GM18526 (cell line): ENCODE measurements around the gene MAOA.

Experiments
- POLR2A ChIP-seq: IDR thresholded peaks from 3 replicates; pipeline ENCODE4 v1.6.1; 2011; ENCODE audit not compliant: insufficient read length; ENCODE audit errors: extremely low read depth

Gene MAOA

DNA sequence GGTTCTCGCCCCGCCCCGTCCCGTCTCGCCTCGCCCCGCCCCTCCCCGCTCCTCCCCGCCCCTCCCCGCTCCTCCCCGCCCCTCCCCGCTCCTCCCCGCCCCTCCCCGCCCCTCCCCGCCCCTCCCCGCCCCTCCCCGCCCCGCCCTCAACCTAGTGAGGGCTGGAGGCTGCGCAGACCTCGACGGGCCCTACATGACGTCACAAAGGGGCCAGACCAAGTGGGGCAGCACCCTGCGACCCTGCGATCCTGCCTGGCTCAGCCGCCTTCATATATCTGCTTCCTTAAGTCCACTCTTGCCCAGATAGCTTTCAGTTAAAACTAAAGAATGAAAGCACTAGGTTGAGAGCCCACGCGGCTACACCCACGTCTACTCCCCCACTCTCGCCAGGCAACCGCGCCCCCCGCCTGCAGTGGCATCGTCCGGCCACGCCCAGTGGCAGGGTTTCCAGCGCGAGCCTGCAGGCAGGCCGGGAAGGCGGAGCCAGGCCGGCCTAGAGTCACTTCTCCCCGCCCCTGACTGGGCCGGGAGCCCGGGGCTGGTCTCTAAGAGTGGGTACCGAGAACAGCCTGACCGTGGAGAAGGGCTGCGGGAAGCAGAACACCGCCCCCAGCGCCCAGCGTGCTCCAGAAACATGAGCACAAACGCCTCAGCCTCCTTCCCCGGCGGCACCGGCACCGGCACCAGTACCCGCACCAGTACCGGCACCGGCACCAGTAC is 1.5 kb upstream of the MAOA start:
- TF ChIP-seq POLR2A = no peak

- TF ChIP-seq POLR2A = no peak
Observed at GRCh38 chrX:43655151-43656004, 721 bp upstream of the MAOA start.

DNA sequence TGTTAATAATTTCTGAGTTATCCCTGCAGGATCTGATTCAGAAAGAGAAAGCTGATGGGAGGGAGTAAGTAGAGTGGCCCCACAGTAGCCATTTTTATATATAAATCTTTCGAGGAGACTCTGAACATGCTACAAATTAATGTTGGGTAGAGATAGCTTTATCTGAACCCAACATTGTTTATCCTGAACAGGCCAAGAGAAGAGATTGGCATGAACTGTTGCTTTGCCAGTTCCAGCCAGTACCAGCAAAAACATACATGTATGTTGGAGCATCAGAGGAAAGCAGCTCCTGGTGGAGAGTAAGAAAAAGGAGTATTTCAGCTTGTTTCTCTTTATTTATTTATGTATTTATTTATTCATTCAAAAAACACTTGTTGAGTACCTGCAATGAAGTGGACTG is 1.6 kb downstream of the MAOA start:
- no peak for TF ChIP-seq POLR2A

DNA sequence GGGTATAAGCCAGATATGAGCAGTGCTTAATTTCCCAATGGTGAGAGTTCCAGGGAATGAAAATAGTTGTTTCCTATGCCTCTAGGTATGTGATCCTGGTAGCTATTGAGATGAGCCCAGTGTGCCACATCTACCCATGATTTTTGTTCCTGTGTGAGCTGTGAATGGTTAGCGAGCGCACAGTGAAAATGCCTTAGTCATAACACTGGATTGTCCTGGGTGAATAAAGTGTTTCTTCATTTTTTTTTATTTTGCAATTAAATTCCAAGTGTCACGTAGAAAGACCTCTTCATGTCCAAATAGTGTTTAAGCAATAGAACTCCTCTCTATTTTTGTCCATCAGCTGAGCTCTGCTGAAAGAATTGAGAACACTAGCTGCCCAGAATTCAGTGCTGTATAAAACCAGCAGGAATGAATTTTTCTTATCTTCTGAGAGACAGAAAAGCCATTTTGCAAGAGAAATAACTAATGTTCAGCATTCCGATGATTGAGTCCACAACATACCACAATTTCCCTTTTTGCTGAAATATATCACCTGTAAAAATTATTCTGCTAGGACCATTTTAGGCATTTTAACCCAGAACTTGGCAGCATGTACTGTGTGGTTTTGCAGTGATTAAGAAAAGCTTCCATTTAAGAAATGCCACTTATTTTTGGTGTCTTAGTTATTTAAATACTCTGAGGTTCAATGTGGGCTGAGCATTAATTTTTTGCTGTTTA is 5.6 kb downstream of the MAOA start:
- TF ChIP-seq POLR2A = no peak

DNA sequence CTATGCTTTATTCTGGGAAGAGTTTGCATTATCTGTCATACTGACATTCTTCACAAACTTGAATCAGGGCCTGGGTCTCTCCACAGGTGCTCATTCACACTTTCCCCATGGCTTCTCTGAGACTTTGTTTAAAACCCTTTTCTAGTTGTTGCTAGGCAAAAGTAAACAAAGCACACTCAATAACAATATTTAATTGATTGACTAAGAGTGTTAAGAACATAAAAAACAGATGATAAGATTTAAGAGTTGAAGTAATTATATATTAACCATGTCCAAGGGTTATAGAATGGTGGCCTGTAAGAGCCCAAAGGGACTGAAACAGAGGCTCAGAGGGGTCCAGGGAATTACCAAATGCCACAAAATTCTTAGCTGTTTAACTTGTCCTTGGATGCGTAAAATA is 7.1 kb downstream of the MAOA start:
- TF ChIP-seq POLR2A = no peak

GRCh38 chrX:43664258-43664657 is 8.2 kb downstream of the MAOA start:
- TF ChIP-seq POLR2A = no peak

DNA sequence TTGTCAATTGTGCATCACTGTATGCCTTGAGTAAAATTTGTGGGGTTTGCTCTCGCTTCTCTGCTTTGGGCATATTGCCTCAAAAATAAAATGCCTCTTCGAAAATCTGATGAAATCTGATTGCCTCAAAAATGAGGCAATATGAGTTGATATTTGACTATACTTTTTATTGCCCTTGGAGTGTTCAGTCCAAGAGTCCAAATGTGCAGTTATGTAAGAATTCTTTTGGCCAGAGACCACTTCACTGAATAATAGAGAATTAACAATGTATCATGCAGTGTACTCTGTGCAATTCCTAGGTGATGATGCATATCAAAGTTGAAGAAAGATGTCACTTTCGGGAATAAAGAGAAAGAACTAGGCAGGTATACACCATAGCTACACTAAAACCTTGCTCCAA is 8.6 kb downstream of the MAOA start:
- TF ChIP-seq POLR2A = no peak

DNA sequence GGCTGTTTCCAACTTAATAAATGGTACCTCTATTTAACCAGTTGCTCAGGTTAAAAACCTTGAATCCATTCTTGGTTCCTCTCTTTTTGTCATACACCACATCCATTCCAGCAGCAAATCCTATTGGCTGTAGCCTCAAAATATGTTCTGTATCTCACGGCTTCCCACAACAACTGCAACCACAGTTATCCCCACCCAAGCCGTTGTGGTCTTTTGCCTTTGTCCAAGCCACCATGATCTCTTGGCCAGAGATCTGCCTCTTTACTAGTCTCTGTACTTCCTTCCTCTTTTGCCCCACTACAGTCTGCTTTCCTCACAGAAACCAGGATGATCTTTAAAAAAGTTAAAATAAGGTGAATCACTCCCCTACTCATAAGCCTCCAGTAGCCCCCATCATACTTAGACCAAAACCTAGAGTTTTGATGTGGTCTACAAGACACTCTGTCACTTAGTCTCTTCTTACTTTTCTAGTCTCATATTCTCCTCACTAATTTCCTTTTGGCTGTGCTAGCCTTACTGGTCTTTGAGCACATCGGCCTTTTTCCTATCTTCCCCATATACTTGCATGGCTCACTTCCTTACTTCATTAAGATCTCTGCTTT is 10.3 kb downstream of the MAOA start:
- TF ChIP-seq POLR2A = no peak

DNA sequence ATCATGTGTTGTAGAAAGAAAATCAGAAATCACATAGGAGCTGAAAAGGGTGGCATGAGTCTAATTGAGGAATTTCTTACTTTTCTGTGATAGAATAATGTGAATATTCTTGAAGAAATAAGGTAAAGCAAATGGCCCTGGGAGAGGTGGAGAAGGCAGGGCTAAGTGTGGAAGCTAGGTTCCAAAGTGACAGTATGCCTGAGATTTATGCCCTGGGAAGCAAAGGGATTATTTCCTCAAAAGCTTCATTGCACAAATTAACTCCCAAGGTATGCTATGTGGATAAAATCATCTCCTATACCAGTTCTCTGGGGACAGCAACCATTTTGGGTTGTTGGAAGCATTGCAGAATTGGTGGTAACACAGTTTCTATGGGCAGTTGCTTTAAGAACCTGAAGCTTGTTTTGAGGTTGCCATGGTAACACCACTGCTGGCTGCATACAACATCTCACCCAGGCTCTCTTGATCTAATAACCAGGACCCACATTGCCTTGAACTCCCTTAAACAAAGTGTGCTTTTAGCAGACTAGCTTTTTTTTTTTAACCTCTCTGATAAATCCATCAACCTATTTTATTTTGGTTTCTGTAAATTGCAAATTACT is 21.0 kb downstream of the MAOA start:
- TF ChIP-seq POLR2A = no peak

DNA sequence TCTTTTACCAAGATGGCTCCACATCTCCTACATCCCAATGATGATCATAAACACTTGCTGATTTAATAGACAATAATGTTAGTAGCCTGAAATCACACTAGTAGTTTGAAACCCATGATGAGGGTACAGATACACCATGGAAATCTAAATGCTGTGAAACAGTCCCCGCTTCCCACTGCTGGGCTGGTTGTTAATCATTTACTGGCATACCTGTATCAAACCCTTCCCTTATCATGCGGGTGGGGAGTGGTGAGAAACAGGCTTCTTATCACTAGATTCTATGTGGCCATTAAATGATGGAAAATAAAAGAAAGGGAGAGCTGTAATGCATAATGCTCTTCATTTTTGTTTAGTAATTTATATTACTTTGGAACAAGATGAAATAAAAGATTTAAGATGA is 21.9 kb downstream of the MAOA start:
- no peak for TF ChIP-seq POLR2A

DNA sequence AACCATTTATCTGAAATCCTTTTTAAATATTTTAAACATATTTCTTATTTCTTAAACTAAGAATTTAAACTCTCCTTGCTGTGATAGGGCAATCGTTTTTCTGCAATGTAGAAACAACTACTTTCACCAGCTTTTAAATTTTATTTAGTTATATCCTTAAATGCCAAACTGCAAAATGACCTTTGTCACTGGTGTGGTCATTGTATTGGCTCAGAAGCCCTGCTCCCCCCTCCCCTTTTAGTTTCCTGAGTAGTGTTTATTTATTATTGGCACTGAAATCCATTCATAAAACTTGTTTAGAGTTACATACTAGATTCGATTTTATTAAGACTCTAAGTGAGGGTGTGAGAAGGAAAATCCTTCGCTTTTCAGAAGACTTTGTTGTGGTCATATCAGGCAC is 23.0 kb downstream of the MAOA start:
- no peak for TF ChIP-seq POLR2A

GRCh38 chrX:43679778-43680177 is 23.7 kb downstream of the MAOA start:
- no peak for TF ChIP-seq POLR2A

DNA sequence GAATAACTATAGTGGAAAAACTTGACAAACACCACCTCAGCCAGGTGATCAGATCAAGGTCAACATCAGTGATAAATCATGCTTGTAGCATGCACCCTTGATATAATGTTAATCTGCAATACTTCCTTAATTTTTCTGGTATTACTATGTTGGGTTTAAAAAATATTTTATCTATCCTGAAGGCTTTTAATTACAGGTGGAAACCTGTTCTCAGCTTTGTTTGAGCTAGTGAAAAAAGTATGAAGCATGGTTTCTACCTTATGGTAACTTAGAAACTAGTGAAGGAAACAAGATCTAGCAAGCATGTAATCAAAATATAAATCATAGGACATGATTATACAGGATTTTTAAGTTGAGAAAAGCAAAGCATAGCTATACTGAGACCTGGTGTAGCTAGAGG is 26.6 kb downstream of the MAOA start:
- TF ChIP-seq POLR2A = no peak

DNA sequence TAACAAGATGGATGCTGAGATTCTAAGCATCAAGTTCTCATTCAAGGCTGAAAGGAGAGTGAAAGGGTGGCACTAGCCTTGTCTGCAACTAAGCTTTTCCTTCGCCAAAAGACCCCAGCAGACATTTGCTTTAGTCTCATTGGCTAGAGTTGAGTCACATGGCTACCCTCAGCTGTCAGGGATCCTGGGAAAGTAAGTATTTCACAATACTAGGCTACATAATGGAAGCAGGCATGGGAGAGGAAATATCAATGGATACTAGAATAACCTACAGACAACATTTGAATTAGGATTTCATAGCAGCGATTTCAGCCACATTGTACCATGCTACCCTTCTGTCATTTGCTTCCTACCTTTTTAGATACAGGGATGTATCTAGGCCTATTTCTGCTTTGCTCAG is 29.1 kb downstream of the MAOA start:
- TF ChIP-seq POLR2A = no peak

DNA sequence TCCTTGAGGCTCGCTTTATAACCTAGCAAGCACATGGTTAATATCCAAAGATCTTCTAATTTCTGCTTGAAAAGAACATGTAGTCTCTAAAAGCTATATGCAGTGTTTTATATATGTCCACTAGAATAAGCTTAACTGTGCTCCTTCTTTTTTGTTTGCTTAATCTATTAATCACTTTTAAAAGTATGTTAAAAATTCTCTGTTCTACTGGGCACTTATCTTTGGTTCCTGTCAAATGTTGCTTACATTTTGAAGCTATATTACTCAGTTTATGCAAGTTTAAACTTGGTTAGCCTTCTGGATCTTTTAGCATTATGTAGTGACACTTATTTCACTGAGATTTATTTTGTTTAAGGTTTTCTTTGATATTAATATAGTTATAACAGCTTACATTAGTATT is 32.5 kb downstream of the MAOA start:
- TF ChIP-seq POLR2A = no peak

DNA sequence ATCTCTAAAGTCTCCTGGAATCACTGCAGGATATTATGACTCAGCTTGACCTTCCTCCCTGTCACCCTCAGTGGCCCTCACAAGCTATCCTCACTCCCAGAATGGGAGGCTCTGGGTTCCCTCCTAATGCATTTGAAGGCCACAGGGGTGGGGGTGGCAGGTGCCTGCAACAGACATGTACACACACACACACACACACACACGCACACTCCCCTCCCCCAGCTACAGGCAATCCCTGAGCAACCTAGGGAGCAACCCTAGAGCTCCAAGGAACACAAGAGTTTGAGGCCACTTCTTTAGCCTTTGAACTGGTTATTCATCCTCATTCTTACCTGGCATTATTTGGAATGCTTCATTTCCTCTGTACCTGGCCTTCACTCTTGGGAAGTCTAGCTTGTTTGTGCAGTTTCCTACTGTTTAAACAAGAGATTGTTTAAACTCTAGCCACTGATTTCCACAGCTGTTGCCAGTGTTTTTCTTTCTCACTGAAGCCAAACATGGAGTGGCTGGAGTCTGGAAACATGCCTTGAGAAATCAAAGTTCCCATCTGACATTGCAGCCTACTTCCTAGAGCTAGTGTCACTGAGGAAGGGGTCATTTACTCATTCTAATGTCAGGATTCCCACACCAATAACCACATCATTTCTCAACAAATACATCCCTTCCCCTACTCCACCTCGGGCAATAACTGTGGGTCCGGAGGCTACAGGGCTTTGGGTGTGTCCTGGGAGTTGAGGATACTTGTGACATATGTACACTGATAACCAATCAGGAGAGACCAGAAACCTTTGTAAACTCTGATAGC is 37.7 kb downstream of the MAOA start:
- no peak for TF ChIP-seq POLR2A
